PC-3 (cell line): ENCODE measurements around the gene EPB41L1. TPM values are rescaled to one million over a fixed set of nuclear protein-coding genes. Genes with fewer than 3 reads are reported as not detected.

ENCODE experiments used
- ATAC-seq: fragments of 200-7000 bp; cut with Tn5 transposase; 2 replicates; pipeline ENCODE4 v1.9.1; 2020; ENCODE audit warnings: mild to moderate bottlenecking, moderate library complexity
- BruUV-seq: library from RNA; stranded (reverse); fragments of 400-500 nt; replicated peaks from 2 replicates; lab custom pipeline; 2021; lab: Mats Ljungman, UMichigan
- CTCF ChIA-PET: fragments of 300-600 bp; sonication (Branson Sonifier 250); formaldehyde crosslinking; loops from one replicate; lab custom pipeline; 2022; ENCODE audit warnings: antibody characterized with exemption; lab: Charles Lee
- POLR2A ChIA-PET: fragments of 300-600 bp; sonication (Branson Sonifier 250); formaldehyde crosslinking; loops from one replicate; lab custom pipeline; 2022; ENCODE audit warnings: antibody characterized with exemption; ENCODE audit not compliant: unreplicated experiment; lab: Charles Lee
- DNase-seq: peaks from one replicate; pipeline ENCODE4 v3.0.0-alpha.2; 2015
- H2AFZ ChIP-seq: fragments of 300-600 bp; sonication (generic); 2 replicates; pipeline ENCODE4 v1.6.0; 2016; ENCODE audit warnings: antibody characterized with exemption, low read length
- H3F3A ChIP-seq: fragments of 300-600 bp; sonication (generic); one replicate; pipeline ENCODE4 v1.6.0; 2017; ENCODE audit warnings: antibody characterized with exemption, low read length, control low read depth, mild to moderate bottlenecking; ENCODE audit not compliant: unreplicated experiment
- H3K27ac ChIP-seq: fragments of 300-600 bp; sonication (generic); 2 replicates; pipeline ENCODE4 v1.5.1; 2016; ENCODE audit warnings: mild to moderate bottlenecking, low read length
- H3K27me3 ChIP-seq: fragments of 300-600 bp; sonication (generic); 2 replicates; pipeline ENCODE4 v1.6.1; 2016; ENCODE audit warnings: low read length, mixed read lengths
- H3K36me3 ChIP-seq: fragments of 300-600 bp; sonication (generic); 2 replicates; pipeline ENCODE4 v1.6.1; 2016; ENCODE audit warnings: low read depth, mixed run types, low read length, mixed read lengths
- H3K4me1 ChIP-seq: fragments of 300-600 bp; sonication (generic); 2 replicates; pipeline ENCODE4 v1.5.1; 2016; ENCODE audit warnings: low read length; ENCODE audit not compliant: insufficient read depth
- H3K4me2 ChIP-seq: fragments of 300-600 bp; sonication (generic); 2 replicates; pipeline ENCODE4 v1.6.0; 2016; ENCODE audit warnings: low read length
- H3K4me3 ChIP-seq: fragments of 300-600 bp; sonication (generic); 2 replicates; pipeline ENCODE4 v1.5.1; 2016; ENCODE audit warnings: mild to moderate bottlenecking, low read length, mixed read lengths
- H3K79me2 ChIP-seq: fragments of 300-600 bp; sonication (generic); 2 replicates; pipeline ENCODE4 v1.6.1; 2017; ENCODE audit warnings: low read length, mixed read lengths
- H3K9ac ChIP-seq: fragments of 300-600 bp; sonication (generic); 2 replicates; pipeline ENCODE4 v1.6.0; 2016; ENCODE audit warnings: mild to moderate bottlenecking, low read length
- H3K9me2 ChIP-seq: fragments of 300-600 bp; sonication (generic); replicated peaks from 2 replicates; pipeline ENCODE4 v1.6.1; 2016; ENCODE audit warnings: mixed run types, low read length, mixed read lengths
- H3K9me3 ChIP-seq: fragments of 300-600 bp; sonication (generic); 2 replicates; pipeline ENCODE4 v1.6.1; 2016; ENCODE audit warnings: low read length, mixed read lengths
- H4K20me1 ChIP-seq: fragments of 300-600 bp; sonication (generic); 2 replicates; pipeline ENCODE4 v1.6.1; 2016; ENCODE audit warnings: low read length, mixed read lengths
- EZH2 ChIP-seq: fragments of 300-600 bp; sonication (generic); IDR thresholded peaks from one replicate; pipeline ENCODE4 v1.6.1; 2017; ENCODE audit warnings: antibody characterized with exemption, mild to moderate bottlenecking, low read length; ENCODE audit not compliant: unreplicated experiment
- EZH2phosphoT487 ChIP-seq: fragments of 300-600 bp; sonication (generic); IDR thresholded peaks from 2 replicates; pipeline ENCODE4 v1.6.1; 2018; ENCODE audit warnings: mild to moderate bottlenecking, antibody characterized with exemption, low read length, borderline replicate concordance
- intact Hi-C: fragments of 100-400 bp; cut with micrococcal nuclease; formaldehyde crosslinking; loops from 2 replicates; pipeline ENCODE4 v1.9.0; 2023
- total RNA-seq: library from RNA; depleted of rRNA; stranded (reverse); fragments of >200 nt; gene quantifications from 2 replicates; pipeline ENCODE4 v1.2.3, GENCODE V29; 2014
- TF ChIP-seq, protein P1 (sequence below): fragments of 300-600 bp; sonication (generic); conservative IDR thresholded peaks from 2 replicates; pipeline ENCODE4 v1.5.1; 2017; ENCODE audit warnings: antibody characterized with exemption, low read depth, mild to moderate bottlenecking, low read length

Gene EPB41L1
- total RNA-seq, 1 experiment from 2014 or later = 48.2 TPM

DNA sequence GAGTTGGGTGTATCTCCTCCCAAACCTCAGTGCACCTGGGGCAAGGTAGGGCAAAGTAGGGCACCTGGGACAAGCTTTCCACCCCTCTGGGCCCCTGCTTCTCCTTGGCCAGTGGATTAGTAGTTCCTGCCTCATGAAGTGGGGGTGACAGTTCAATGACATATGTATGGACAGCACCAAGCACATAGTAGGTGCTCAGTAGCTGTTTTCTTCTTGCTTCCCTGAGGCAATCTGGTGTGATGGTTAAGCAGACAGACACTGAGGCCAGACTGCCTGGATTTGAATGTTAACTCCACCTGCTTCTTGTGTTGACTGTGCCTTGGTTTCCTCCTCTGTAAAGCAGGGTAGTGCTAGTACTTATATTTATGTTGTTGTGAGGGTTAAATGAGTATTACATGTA lies 25.8 kb downstream of the EPB41L1 start:
- H3K4me3 ChIP-seq = no peak overlapping the region
- H3F3A ChIP-seq = no peaks in the 10 kb centered on the region
- intact Hi-C loops = no loop called here
- H4K20me1 ChIP-seq = no peaks in the 10 kb centered on the region
- BruUV-seq = no TSS peak
- no peaks in the 10 kb centered on the region for H3K4me1 ChIP-seq
- H3K27ac ChIP-seq = no peak overlapping the region
- no peak overlapping the region for H3K9ac ChIP-seq
- no peak for DNase-seq
- no peaks in the 10 kb centered on the region for H3K9me3 ChIP-seq
- H3K27me3 ChIP-seq = no peaks in the 10 kb centered on the region
- no peak overlapping the region for H2AFZ ChIP-seq
- ChIA-PET POLR2A (no interaction called here), CTCF (no interaction called here)
- ATAC-seq = no peak
- 0 out of 2 replicates have a peak, but pooled peaks cover 7% of the 10 kb centered on the region for H3K36me3 ChIP-seq
- no peaks in the 10 kb centered on the region for H3K79me2 ChIP-seq
- H3K9me2 ChIP-seq = no peaks in the 10 kb centered on the region
- TF ChIP-seq, protein P1, sequence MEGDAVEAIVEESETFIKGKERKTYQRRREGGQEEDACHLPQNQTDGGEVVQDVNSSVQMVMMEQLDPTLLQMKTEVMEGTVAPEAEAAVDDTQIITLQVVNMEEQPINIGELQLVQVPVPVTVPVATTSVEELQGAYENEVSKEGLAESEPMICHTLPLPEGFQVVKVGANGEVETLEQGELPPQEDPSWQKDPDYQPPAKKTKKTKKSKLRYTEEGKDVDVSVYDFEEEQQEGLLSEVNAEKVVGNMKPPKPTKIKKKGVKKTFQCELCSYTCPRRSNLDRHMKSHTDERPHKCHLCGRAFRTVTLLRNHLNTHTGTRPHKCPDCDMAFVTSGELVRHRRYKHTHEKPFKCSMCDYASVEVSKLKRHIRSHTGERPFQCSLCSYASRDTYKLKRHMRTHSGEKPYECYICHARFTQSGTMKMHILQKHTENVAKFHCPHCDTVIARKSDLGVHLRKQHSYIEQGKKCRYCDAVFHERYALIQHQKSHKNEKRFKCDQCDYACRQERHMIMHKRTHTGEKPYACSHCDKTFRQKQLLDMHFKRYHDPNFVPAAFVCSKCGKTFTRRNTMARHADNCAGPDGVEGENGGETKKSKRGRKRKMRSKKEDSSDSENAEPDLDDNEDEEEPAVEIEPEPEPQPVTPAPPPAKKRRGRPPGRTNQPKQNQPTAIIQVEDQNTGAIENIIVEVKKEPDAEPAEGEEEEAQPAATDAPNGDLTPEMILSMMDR = no peak
- TF ChIP-seq EZH2 (no peak), EZH2phosphoT487 (no peak)
- H3K4me2 ChIP-seq = no peak overlapping the region

DNA sequence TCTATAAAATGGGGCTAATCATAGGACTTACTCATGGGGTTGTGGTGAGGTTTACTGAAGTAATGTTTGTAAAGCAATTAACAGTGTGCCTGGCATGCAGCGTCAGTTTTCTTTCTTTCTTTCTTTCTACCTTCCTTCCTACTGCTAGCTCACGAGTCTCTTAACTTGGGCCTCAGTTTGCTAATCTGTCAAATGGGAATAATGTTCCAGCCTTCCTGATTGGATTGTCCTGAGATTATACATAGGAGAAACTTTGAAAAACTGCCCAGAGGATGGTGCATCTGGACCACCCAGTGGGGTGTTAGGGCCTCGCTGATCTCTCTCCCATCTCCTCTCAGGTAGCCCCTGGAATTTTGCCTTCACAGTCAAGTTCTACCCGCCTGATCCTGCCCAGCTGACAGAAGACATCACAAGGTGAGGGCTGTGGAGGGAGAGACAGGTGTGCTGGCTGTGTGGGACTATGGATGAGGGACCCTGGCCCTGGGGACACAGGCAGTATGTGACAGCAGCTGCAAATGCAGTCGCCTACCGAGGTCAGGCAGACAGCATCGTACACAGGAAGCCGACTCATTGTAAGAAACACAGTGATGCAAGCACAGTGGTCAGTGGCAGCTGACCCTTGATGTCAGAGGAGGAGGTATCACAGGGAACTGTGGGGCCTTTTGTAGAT lies 27.5 kb downstream of the EPB41L1 start:
- no peaks in the 10 kb centered on the region for H3K9me2 ChIP-seq
- no peak overlapping the region for H3K27ac ChIP-seq
- ChIA-PET CTCF (no interaction called here), POLR2A (no interaction called here)
- no peaks in the 10 kb centered on the region for H3K4me1 ChIP-seq
- no peak overlapping the region for H3K4me2 ChIP-seq
- DNase-seq = no peak
- ATAC-seq = no peak; the same call in 1 of the 2 replicates
- H3K9me3 ChIP-seq = no peaks in the 10 kb centered on the region
- no TSS peak for BruUV-seq
- H3K36me3 ChIP-seq = 0 out of 2 replicates have a peak, but pooled peaks cover 7% of the 10 kb centered on the region
- H3K79me2 ChIP-seq = no peaks in the 10 kb centered on the region
- no peak overlapping the region for H3K4me3 ChIP-seq
- no peaks in the 10 kb centered on the region for H3F3A ChIP-seq
- intact Hi-C loops = no loop called here
- H3K9ac ChIP-seq = no peak overlapping the region
- H2AFZ ChIP-seq = no peak overlapping the region
- no peak for TF ChIP-seq EZH2phosphoT487
- TF ChIP-seq, protein P1 = no peak
- TF ChIP-seq EZH2 = no peak
- no peaks in the 10 kb centered on the region for H3K27me3 ChIP-seq
- H4K20me1 ChIP-seq = no peaks in the 10 kb centered on the region

DNA sequence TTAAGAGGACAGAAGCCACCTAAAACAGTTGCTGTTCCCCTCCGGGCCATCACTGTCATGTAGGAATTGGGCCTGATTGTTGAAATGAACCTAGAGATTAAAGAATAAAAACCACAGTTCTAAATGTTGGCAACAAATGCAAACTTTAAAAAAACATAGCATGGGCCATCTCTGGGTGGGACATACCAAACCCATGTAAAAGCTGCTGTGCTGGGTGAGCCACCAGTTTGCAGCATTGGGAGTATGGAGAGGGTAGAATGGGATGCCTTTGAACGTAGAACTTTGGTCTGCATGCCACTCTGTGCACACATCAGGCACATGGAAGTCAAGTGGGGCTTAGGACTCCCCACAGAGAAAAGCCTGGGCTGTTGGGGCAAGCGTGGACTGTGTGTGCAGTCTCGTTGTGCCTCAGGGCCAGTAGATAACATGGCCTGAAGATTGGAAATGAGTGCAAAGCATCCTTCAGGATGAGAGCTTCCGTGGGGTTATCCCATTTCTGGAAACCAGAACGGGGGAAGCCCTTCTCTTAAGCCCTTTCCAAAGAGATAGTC lies 28.1 kb downstream of the EPB41L1 start:
- ChIA-PET POLR2A (no interaction called here), CTCF (no interaction called here)
- no TSS peak for BruUV-seq
- H3K9me3 ChIP-seq = no peaks in the 10 kb centered on the region
- no peaks in the 10 kb centered on the region for H4K20me1 ChIP-seq
- H3K36me3 ChIP-seq = 0 out of 2 replicates have a peak, but pooled peaks cover 7% of the 10 kb centered on the region
- H3F3A ChIP-seq = no peaks in the 10 kb centered on the region
- H3K9ac ChIP-seq = no peak overlapping the region
- intact Hi-C loops = no loop called here
- H3K4me1 ChIP-seq = no peaks in the 10 kb centered on the region
- H3K4me2 ChIP-seq = no peak overlapping the region
- no peak overlapping the region for H3K4me3 ChIP-seq
- H3K9me2 ChIP-seq = no peaks in the 10 kb centered on the region
- ATAC-seq = no peak
- no peak overlapping the region for H3K27ac ChIP-seq
- no peak overlapping the region for H2AFZ ChIP-seq
- no peak for DNase-seq
- TF ChIP-seq EZH2 = no peak
- TF ChIP-seq, protein P1 = no peak
- no peak for TF ChIP-seq EZH2phosphoT487
- H3K27me3 ChIP-seq = no peaks in the 10 kb centered on the region
- no peaks in the 10 kb centered on the region for H3K79me2 ChIP-seq
